ENCODE data around the gene SHE. TPM values are rescaled to one million over a fixed set of nuclear protein-coding genes. Genes with fewer than 3 reads are reported as not detected.

Gene SHE
- total and polyA plus RNA-seq, 2 of the 8 experiments (the other 6 are each of a cell fraction or from before 2014, with no cell fraction given) = 0.44 to 0.45 TPM

- Histone ChIP-seq H3K9me3 (ENCODE audit: insufficient read depth in 2 of 2, low read depth in 1 of 2, low read length in 1 of 2) (no peaks in the 10 kb centered on the region), H3K4me2 (ENCODE audit: insufficient read depth in 1 of 2, low read depth in 2 of 2, low read length in 2 of 2) (no peak overlapping the region), H4K91ac (replicated peaks; ENCODE audit: insufficient read length, low read length) (no peak overlapping the region), H3K9ac (replicated peaks in 1 of 4; ENCODE audit: extremely low read depth in 1 of 4, low read depth in 3 of 4, low read length in 3 of 4) (no peak overlapping the region), H3K4me3 (ENCODE audit: extremely low read depth in 1 of 4, insufficient read depth in 2 of 4, low read depth in 3 of 4, low read length in 4 of 4) (no peak overlapping the region), H3K18ac (ENCODE audit: extremely low read depth, low read length) (no peak overlapping the region), H2BK5ac (ENCODE audit: low read depth, low read length) (no peak overlapping the region), H3K79me2 (ENCODE audit: control insufficient read depth in 1 of 2, insufficient read depth in 2 of 2, low read length in 2 of 2) (no peaks in the 10 kb centered on the region), H3K27ac (ENCODE audit: low read depth, low read length) (no peak overlapping the region), H2AK5ac (ENCODE audit: low read depth, low read length) (no peak overlapping the region), H2BK120ac (replicated peaks; ENCODE audit: low read depth, low read length) (no peak overlapping the region), H3K23me2 (ENCODE audit: low read depth, low read length) (no peaks in the 10 kb centered on the region), H2BK20ac (ENCODE audit: low read length) (no peak overlapping the region), H2AFZ (ENCODE audit: low read length) (no peak overlapping the region), H3K79me1 (ENCODE audit: low read depth, low read length) (no peaks in the 10 kb centered on the region), H3K4ac (replicated peaks; ENCODE audit: insufficient read length, low read depth, low read length) (no peak overlapping the region), H2BK12ac (ENCODE audit: low read depth, low read length) (no peak overlapping the region), H3K4me1 (replicated peaks in 1 of 4; ENCODE audit: control insufficient read depth in 3 of 4, insufficient read depth in 4 of 4, low read length in 3 of 4) (peaks cover 8 to 20% (median 16%) of the 10 kb centered on the region in 4 experiments), H3K14ac (ENCODE audit: insufficient read length) (no peak overlapping the region), H2BK15ac (ENCODE audit: low read length) (no peak overlapping the region), H4K5ac (ENCODE audit: insufficient read length, low read depth, low read length) (no peak overlapping the region), H3K27me3 (replicated peaks in 1 of 4; ENCODE audit: control insufficient read depth in 3 of 4, extremely low read depth in 1 of 4, insufficient read depth in 3 of 4, low read length in 3 of 4) (peaks cover 0 to 2% (median 0%) of the 10 kb centered on the region in 4 experiments; a peak in 1 of 7 replicates), H4K20me1 (replicated peaks in 1 of 2; ENCODE audit: control insufficient read depth in 1 of 2, insufficient read depth in 2 of 2, low read length in 2 of 2) (no peaks in the 10 kb centered on the region), H4K8ac (ENCODE audit: extremely low read depth, insufficient read depth, low read length) (no peak overlapping the region), H3K56ac (replicated peaks; ENCODE audit: insufficient read length, low read depth, low read length) (no peak overlapping the region), H3K36me3 (ENCODE audit: control insufficient read depth in 2 of 4, insufficient read depth in 4 of 4, low read length in 3 of 4) (no peaks in the 10 kb centered on the region), H3K23ac (ENCODE audit: insufficient read length) (no peak overlapping the region)
- POLR2A ChIA-PET (ENCODE audit: partially characterized antibody) = no interaction called here
- WGBS, 2 experiments (ENCODE audit: extremely low coverage in 1 of 2, insufficient coverage in 1 of 2, insufficient read length in 1 of 2, insufficient replicate concordance in 2 of 2, low coverage in 1 of 2, low lambda C conversion rate in 2 of 2, missing lambda C conversion rate in 1 of 2) = 94% methylated on average over 17 of the region's 18 CpGs; no CpG with 5 or more reads in 1 of the 2 experiments
- DNase-seq (ENCODE audit: low read depth in 1 of 2, low spot score in 2 of 2) (no peak), FAIRE-seq (no peak)
- TF ChIP-seq MAX (IDR thresholded peaks at IDR 0.05) = no peak
- CTCF ChIA-PET (ENCODE audit: partially characterized antibody) = interaction anchor here (0.7 to 2.2 kb wide), 10 partner anchors 8 to 444 kb away, joined by 3 to 7 read pairs (median 3); partner anchors contain the start of gene HAX1
Observed at GRCh38 chr1:154434346-154435085, 67.7 kb downstream of the SHE start.

Measured in H1 (cell line).